ENCODE results near the gene FUT1.
A peak's percentile ranks its signal among the peaks of the same experiment; 100 is the strongest.

The FUT1 gene

GRCh38 chr19:48715681-48716171 is 36.7 kb downstream of the FUT1 start:
- DNase-seq: peak; percentile 61

DNA sequence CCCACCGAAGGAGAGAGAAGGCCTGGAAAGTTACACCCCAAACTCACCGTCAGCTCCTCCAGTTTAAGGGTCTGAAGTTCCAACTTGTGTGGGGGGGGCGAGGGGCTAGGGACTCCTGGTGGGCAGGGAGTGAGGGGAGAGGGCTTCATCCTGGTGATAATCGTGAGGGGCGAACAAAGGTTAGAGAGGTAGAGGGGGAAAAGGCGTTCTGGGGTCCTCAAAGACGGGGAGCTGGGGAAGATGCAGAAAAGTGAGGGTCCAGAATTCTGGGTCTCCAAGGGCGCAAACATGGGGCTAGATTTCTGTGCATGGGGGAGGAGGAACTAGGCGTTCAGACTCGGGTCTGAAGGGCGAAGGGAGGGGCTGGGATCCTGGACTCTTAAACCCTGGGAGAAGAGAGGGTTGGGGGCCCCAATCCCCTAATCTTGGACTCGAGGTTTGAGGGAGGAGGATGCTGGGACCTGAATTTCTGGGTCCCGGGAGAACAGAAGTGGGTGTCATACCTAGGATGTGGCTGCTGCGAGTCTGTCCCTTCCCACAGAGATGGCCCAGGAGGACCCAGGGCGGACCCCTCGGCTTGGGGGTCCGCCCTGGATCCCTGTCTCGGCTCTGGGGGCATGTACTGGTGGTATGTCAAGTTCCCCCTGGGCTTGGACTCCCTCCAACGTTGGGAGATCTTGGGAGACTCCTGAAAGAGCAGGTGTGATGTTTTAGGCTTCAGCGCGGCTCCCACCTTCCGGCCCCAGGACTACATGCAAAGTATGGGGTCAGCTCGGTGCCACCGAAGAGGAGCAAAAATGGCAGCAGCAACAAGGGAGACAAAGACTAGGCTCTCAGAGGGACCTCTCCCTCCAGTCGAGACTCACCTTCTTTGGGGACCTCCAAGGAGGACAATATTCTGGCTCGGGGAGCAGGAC is 37.4 kb downstream of the FUT1 start:
- peak; percentile 63 for DNase-seq

- DNase-seq: peak; percentile 99
These were observed 38.3 kb downstream of the FUT1 start for GRCh38 chr19:48713864-48714755.

- DNase-seq: peak; percentile 62
These were observed 39.2 kb downstream of the FUT1 start for GRCh38 chr19:48713041-48713863.

DNA sequence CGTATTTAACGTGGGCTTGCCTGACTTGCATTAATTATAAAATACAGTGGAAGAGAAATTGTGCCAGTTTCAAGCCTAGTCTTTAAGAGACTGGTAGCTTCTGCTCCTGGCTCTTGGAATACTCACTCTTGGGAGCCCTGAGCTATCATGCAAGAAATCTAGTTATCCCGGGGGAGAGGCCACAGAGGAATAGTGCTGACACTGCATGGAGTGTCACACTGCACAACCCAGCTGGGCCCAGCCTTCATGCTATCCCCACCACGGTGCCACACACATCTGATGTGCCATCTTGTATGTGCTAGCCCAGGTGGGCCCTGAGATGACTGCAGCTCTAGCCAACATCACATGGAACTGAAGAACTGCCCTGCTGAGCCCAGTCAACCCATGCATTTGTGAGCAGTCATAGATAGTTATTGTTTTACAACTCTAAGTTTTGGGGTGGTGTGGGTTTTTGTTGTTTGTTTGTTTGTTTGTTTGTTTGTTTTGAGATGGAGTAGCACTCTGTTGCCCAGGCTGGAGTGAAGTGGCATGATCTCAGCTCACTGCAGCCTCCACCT is 41.3 kb downstream of the FUT1 start:
- no peak for DNase-seq

DNA sequence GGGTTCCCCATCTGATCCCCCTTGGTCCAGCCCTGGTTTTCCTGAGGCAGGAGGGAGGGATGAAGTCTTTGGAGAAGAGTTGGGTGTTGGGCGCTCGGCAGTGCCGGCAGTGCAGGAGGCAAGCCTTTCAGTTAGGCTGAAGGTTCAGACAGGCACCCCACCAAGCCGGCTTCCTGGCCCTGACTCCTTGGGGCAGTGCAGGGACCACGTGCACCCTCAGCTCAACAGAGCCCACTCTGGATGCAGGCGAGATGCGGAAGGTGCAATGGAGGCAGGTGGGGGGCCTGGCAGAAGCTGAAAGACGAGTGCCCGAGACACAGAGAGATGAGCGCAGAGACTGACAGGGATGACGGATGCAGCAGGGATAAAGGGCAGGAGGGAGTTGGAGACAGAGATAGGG is 44.0 kb downstream of the FUT1 start:
- no peak for DNase-seq

- no peak for DNase-seq
These were observed 47.0 kb downstream of the FUT1 start for GRCh38 chr19:48705431-48705830.

- no peak for DNase-seq
These were observed 49.1 kb downstream of the FUT1 start for GRCh38 chr19:48703316-48703715.

GRCh38 chr19:48702701-48703100 is 49.7 kb downstream of the FUT1 start:
- DNase-seq: no peak

DNA sequence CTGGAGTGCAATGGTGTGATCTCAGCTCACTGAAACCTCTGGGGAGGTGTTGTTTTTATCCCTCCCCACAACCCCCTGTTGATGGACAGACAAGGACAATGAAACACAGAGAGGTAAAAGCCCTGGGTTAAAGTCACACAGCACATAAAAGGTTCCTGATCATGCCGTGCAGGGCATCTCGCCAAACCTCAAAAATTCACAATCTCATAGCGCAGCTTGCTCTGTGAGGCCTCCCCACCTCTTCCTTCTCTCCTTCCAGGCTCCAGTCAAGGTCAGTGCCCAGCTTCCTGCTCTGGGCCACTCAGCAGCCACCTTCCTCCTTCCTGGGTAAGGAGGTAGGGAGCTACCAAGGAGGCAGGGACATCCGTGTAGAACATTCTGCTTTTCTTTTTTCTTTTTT is 54.4 kb downstream of the FUT1 start:
- DNase-seq: no peak

All from activated effector memory CD4-positive, alpha-beta T cell treated with anti-CD3 and anti-CD28 coated beads, Interleukin-2, amount 50 U/mL, for 16 hours (primary cell).